ENCODE measurements around the gene FBXO10.

The FBXO10 gene

GRCh38 chr9:37551468-37551867 lies 24.7 kb downstream of the FBXO10 start:
- DNase-seq (ENCODE audit: extremely low read depth in 1 of 2, low read depth in 1 of 2) = no peak

GRCh38 chr9:37550781-37551180 lies 25.4 kb downstream of the FBXO10 start:
- no peak for DNase-seq (ENCODE audit: extremely low read depth in 1 of 2, low read depth in 1 of 2)

- no peak for DNase-seq (ENCODE audit: extremely low read depth in 1 of 2, low read depth in 1 of 2)
Measured at GRCh38 chr9:37549527-37549926, 26.7 kb downstream of the FBXO10 start.

GRCh38 chr9:37547328-37547878 lies 28.8 kb downstream of the FBXO10 start:
- DNase-seq (ENCODE audit: extremely low read depth in 1 of 2, low read depth in 1 of 2) = no peak

GRCh38 chr9:37543468-37543867 lies 32.7 kb downstream of the FBXO10 start:
- DNase-seq (ENCODE audit: extremely low read depth in 1 of 2, low read depth in 1 of 2) = no peak

GRCh38 chr9:37542895-37543294 lies 33.3 kb downstream of the FBXO10 start:
- no peak for DNase-seq (ENCODE audit: extremely low read depth in 1 of 2, low read depth in 1 of 2)

- no peak for DNase-seq (ENCODE audit: extremely low read depth in 1 of 2, low read depth in 1 of 2)
Measured at GRCh38 chr9:37542488-37542887, 33.7 kb downstream of the FBXO10 start.

GRCh38 chr9:37541465-37541864 lies 34.7 kb downstream of the FBXO10 start:
- no peak for DNase-seq (ENCODE audit: extremely low read depth in 1 of 2, low read depth in 1 of 2)

- DNase-seq (ENCODE audit: extremely low read depth in 1 of 2, low read depth in 1 of 2) = no peak
Measured at GRCh38 chr9:37540634-37541033, 35.5 kb downstream of the FBXO10 start.

GRCh38 chr9:37539634-37540033 lies 36.5 kb downstream of the FBXO10 start:
- DNase-seq (ENCODE audit: extremely low read depth in 1 of 2, low read depth in 1 of 2) = no peak

GRCh38 chr9:37538099-37538498 lies 38.1 kb downstream of the FBXO10 start:
- no peak for DNase-seq (ENCODE audit: extremely low read depth in 1 of 2, low read depth in 1 of 2)

GRCh38 chr9:37534901-37535300 lies 41.3 kb downstream of the FBXO10 start:
- no peak for DNase-seq (ENCODE audit: extremely low read depth in 1 of 2, low read depth in 1 of 2)

GRCh38 chr9:37534412-37534811 lies 41.8 kb downstream of the FBXO10 start:
- DNase-seq (ENCODE audit: extremely low read depth in 1 of 2, low read depth in 1 of 2) = no peak

GRCh38 chr9:37531699-37532098 lies 44.5 kb downstream of the FBXO10 start:
- DNase-seq (ENCODE audit: extremely low read depth in 1 of 2, low read depth in 1 of 2) = no peak

- peak; percentile 42 to 74 for DNase-seq (ENCODE audit: extremely low read depth in 1 of 2, low read depth in 1 of 2)
Measured at GRCh38 chr9:37528652-37529471, 47.3 kb downstream of the FBXO10 start.

- no peak for DNase-seq (ENCODE audit: extremely low read depth in 1 of 2, low read depth in 1 of 2)
Measured at GRCh38 chr9:37523916-37524315, 52.3 kb downstream of the FBXO10 start.

GRCh38 chr9:37522971-37523370 lies 53.2 kb downstream of the FBXO10 start:
- no peak for DNase-seq (ENCODE audit: extremely low read depth in 1 of 2, low read depth in 1 of 2)

- DNase-seq (ENCODE audit: extremely low read depth in 1 of 2, low read depth in 1 of 2) = no peak
Measured at GRCh38 chr9:37521111-37521510, 55.1 kb downstream of the FBXO10 start.

- no peak for DNase-seq (ENCODE audit: extremely low read depth in 1 of 2, low read depth in 1 of 2)
Measured at GRCh38 chr9:37520641-37521040, 55.5 kb downstream of the FBXO10 start.

- no peak for DNase-seq (ENCODE audit: extremely low read depth in 1 of 2, low read depth in 1 of 2)
Measured at GRCh38 chr9:37517923-37518322, 58.3 kb downstream of the FBXO10 start.

- no peak for DNase-seq (ENCODE audit: extremely low read depth in 1 of 2, low read depth in 1 of 2)
Measured at GRCh38 chr9:37515620-37516258, 60.4 kb downstream of the FBXO10 start.

- DNase-seq (ENCODE audit: extremely low read depth in 1 of 2, low read depth in 1 of 2) = no peak
Measured at GRCh38 chr9:37514999-37515398, 61.2 kb downstream of the FBXO10 start.
